Common myeloid progenitor, CD34-positive (primary cell): Measurements from ENCODE around the gene ZFYVE9.

Experiments used
- CTCF ChIA-PET: fragments of 350-600 bp; sonication (Branson Sonifier 250); formaldehyde crosslinking; loops from one replicate; lab custom pipeline; 2021; ENCODE audit warnings: antibody characterized with exemption; lab: Charles Lee
- POLR2A ChIA-PET: fragments of 350-600 bp; sonication (Branson Sonifier 250); formaldehyde crosslinking; loops from one replicate; lab custom pipeline; 2021; ENCODE audit warnings: antibody characterized with exemption; lab: Charles Lee
- DNase-seq, 3 donors: peaks; one replicate each; pipeline versions ENCODE4 v3.0.0 to v3.0.0-alpha.2; 2013
- H3K27ac ChIP-seq, 2 experiments: 1 replicate in 1 of 2; 2 replicates in 1 of 2; pipeline ENCODE4 v1.7.0; 2013; ENCODE audit warnings: inconsistent platforms in 2 of 2, low read length in 2 of 2, mild to moderate bottlenecking in 2 of 2, low read depth in 1 of 2, moderate library complexity in 1 of 2; ENCODE audit not compliant: severe bottlenecking in 2 of 2, insufficient read depth in 1 of 2, poor library complexity in 1 of 2
- H3K27me3 ChIP-seq, 5 experiments: replicated peaks in 2 of 5; 1 replicate in 3 of 5; 2 replicates in 2 of 5; pipeline versions ENCODE4 v1.6.1 to v1.7.0; 2013; ENCODE audit warnings: low read length in 4 of 5, mild to moderate bottlenecking in 2 of 5, moderate library complexity in 2 of 5, inconsistent platforms in 1 of 5; ENCODE audit not compliant: insufficient read depth in 5 of 5, control insufficient read depth in 4 of 5
- H3K36me3 ChIP-seq, 4 experiments: 1 replicate in 2 of 4; 2 replicates in 2 of 4; pipeline versions ENCODE4 v1.6.1 to v1.7.0; 2013; ENCODE audit warnings: low read length in 3 of 4, control low read depth in 1 of 4, mild to moderate bottlenecking in 1 of 4; ENCODE audit not compliant: control insufficient read depth in 4 of 4, insufficient read depth in 4 of 4
- H3K4me1 ChIP-seq, 4 experiments: 1 replicate in 3 of 4; 2 replicates in 1 of 4; pipeline versions ENCODE4 v1.6.1 to v1.7.1; 2013; ENCODE audit warnings: low read length in 3 of 4, mild to moderate bottlenecking in 3 of 4, control low read depth in 1 of 4, inconsistent platforms in 1 of 4, moderate library complexity in 1 of 4; ENCODE audit not compliant: control insufficient read depth in 4 of 4, insufficient read depth in 4 of 4; ENCODE audit errors: control extremely low read depth in 1 of 4
- H3K4me3 ChIP-seq, 7 experiments: 1 replicate in 4 of 7; 2 replicates in 3 of 7; pipeline versions ENCODE4 v1.5.1 to v1.7.0; 2013; ENCODE audit warnings: mild to moderate bottlenecking in 7 of 7, low read length in 6 of 7, moderate library complexity in 6 of 7, inconsistent platforms in 2 of 7, low read depth in 2 of 7, control low read depth in 1 of 7; ENCODE audit not compliant: insufficient read depth in 4 of 7, control insufficient read depth in 1 of 7; ENCODE audit errors: extremely low read depth in 1 of 7
- H3K9me3 ChIP-seq, 5 experiments: 1 replicate in 4 of 5; 2 replicates in 1 of 5; pipeline versions ENCODE4 v1.6.1 to v1.7.1; 2013; ENCODE audit warnings: low read length in 4 of 5, mild to moderate bottlenecking in 2 of 5, inconsistent platforms in 1 of 5, low read depth in 1 of 5, moderate library complexity in 1 of 5; ENCODE audit not compliant: control insufficient read depth in 4 of 5, insufficient read depth in 2 of 5; ENCODE audit errors: control extremely low read depth in 1 of 5
- WGBS: methylation state at CpG from one replicate; pipeline ENCODE4 v1.1.5; 2013; ENCODE audit not compliant: insufficient coverage; 5-methylcytosine and 5-hydroxymethylcytosine counted together

The ZFYVE9 gene

GRCh38 chr1:52234708-52235107, 92.8 kb downstream of the ZFYVE9 start:
- Histone ChIP-seq H3K27me3 (peaks cover 17 to 83% (median 30%) of the 10 kb centered on the region in 5 experiments), H3K4me1 (peaks cover 0 to 10% (median 2%) of the 10 kb centered on the region in 4 experiments), H3K4me3 (no peak overlapping the region), H3K27ac (no peak overlapping the region), H3K36me3 (peaks cover 0 to 2% (median 0%) of the 10 kb centered on the region in 4 experiments), H3K9me3 (no peaks in the 10 kb centered on the region)
- ChIA-PET POLR2A (no interaction called here), CTCF (no interaction called here)
- DNase-seq = no peak

- ChIA-PET CTCF (interaction anchor here (1.6 kb wide), 1 partner anchor 109 kb away, joined by 3 read pairs; no protein-coding TSS in a partner anchor), POLR2A (no interaction called here)
- H3K27me3 ChIP-seq = peaks cover 17 to 81% (median 30%) of the 10 kb centered on the region in 5 experiments
- DNase-seq = no peak
- no peak overlapping the region for H3K4me3 ChIP-seq
- no peaks in the 10 kb centered on the region for H3K9me3 ChIP-seq
- H3K36me3 ChIP-seq = peaks cover 0 to 2% (median 0%) of the 10 kb centered on the region in 4 experiments
- no peak overlapping the region for H3K27ac ChIP-seq
- WGBS = 100% methylated on average over 1 of the region's 2 CpGs
- H3K4me1 ChIP-seq = peaks cover 4 to 18% (median 8%) of the 10 kb centered on the region in 4 experiments
Measured at GRCh38 chr1:52235646-52236045, 93.8 kb downstream of the ZFYVE9 start.

GRCh38 chr1:52237430-52237829, 95.5 kb downstream of the ZFYVE9 start:
- ChIA-PET CTCF (interaction anchor here (1.6 kb wide), 1 partner anchor 111 kb away, joined by 3 read pairs; no protein-coding TSS in a partner anchor), POLR2A (no interaction called here)
- H3K27me3 ChIP-seq = peaks cover 20 to 83% (median 34%) of the 10 kb centered on the region in 5 experiments
- no CpG with 5 or more reads among the region's 1 CpG for WGBS
- peaks cover 4 to 21% (median 9%) of the 10 kb centered on the region in 4 experiments for H3K4me1 ChIP-seq
- H3K27ac ChIP-seq = no peak overlapping the region
- DNase-seq = peak in 2 of 3 donors; percentile 40 to 46
- H3K4me3 ChIP-seq = no peak overlapping the region
- peaks cover 0 to 2% (median 0%) of the 10 kb centered on the region in 4 experiments for H3K36me3 ChIP-seq
- H3K9me3 ChIP-seq = no peaks in the 10 kb centered on the region

- POLR2A ChIA-PET = no interaction called here
- Histone ChIP-seq H3K9me3 (no peaks in the 10 kb centered on the region), H3K36me3 (peaks cover 0 to 2% (median 0%) of the 10 kb centered on the region in 4 experiments), H3K4me3 (no peak overlapping the region), H3K4me1 (peaks cover 4 to 21% (median 9%) of the 10 kb centered on the region in 4 experiments), H3K27me3 (peaks cover 18 to 88% (median 42%) of the 10 kb centered on the region in 5 experiments), H3K27ac (no peak overlapping the region)
- CTCF ChIA-PET = no interaction called here
- no peak for DNase-seq
- 71% methylated on average over 1 of the region's 2 CpGs for WGBS
Measured at GRCh38 chr1:52238474-52238873, 96.6 kb downstream of the ZFYVE9 start.

- no peak overlapping the region for H3K27ac ChIP-seq
- CTCF ChIA-PET = interaction anchor here (1.5 kb wide), 1 partner anchor 19 kb away, joined by 3 read pairs; no protein-coding TSS in a partner anchor
Measured at GRCh38 chr1:52238887-52239707, 97.2 kb downstream of the ZFYVE9 start.

GRCh38 chr1:52239708-52240001, 97.8 kb downstream of the ZFYVE9 start:
- CTCF ChIA-PET = interaction anchor here (1.5 kb wide), 1 partner anchor 19 kb away, joined by 3 read pairs; no protein-coding TSS in a partner anchor
- WGBS = 0% methylated on average over 1 of the region's 1 CpG
- POLR2A ChIA-PET = no interaction called here
- Histone ChIP-seq H3K27ac (no peak overlapping the region), H3K27me3 (peaks cover 15 to 88% (median 39%) of the 10 kb centered on the region in 5 experiments), H3K9me3 (no peaks in the 10 kb centered on the region), H3K36me3 (no peaks in the 10 kb centered on the region), H3K4me3 (no peak overlapping the region), H3K4me1 (peaks cover 4 to 21% (median 9%) of the 10 kb centered on the region in 4 experiments)
- DNase-seq = peak; percentile 55 to 87 (median 80)

More at GRCh38 chr1:52238887-52239707, 97.2 kb downstream of the ZFYVE9 start:
- Histone ChIP-seq H3K36me3 (peaks cover 0 to 2% (median 0%) of the 10 kb centered on the region in 4 experiments), H3K4me3 (no peak overlapping the region), H3K4me1 (peaks cover 4 to 21% (median 9%) of the 10 kb centered on the region in 4 experiments), H3K27me3 (peaks cover 21 to 88% (median 39%) of the 10 kb centered on the region in 5 experiments), H3K9me3 (no peaks in the 10 kb centered on the region)
- no peak for DNase-seq
- POLR2A ChIA-PET = no interaction called here
- WGBS = 89% methylated on average over 3 of the region's 3 CpGs
